H9 (cell line): ENCODE data around the gene TMEM181. TPM values are rescaled to one million over a fixed set of nuclear protein-coding genes. Genes with fewer than 3 reads are reported as not detected.

ENCODE experiments used
- DNase-seq: peaks from one replicate; pipeline ENCODE4 v3.0.0-alpha.2; 2017
- H2AFZ ChIP-seq: one replicate; pipeline ENCODE4 v1.6.1; 2013; ENCODE audit warnings: mild to moderate bottlenecking, low read length, control low read depth, moderate library complexity
- H2AK5ac ChIP-seq: 2 replicates; pipeline ENCODE4 v1.6.1; 2013; ENCODE audit warnings: low read length, control low read depth, mixed read lengths; ENCODE audit not compliant: insufficient read length
- H2BK120ac ChIP-seq: one replicate; pipeline ENCODE4 v1.6.1; 2013; ENCODE audit warnings: low read depth, mild to moderate bottlenecking, low read length, control low read depth, inconsistent platforms; ENCODE audit not compliant: poor library complexity, severe bottlenecking
- H2BK12ac ChIP-seq: 2 replicates; pipeline ENCODE4 v1.6.1; 2013; ENCODE audit warnings: low read length, control low read depth, mixed read lengths, low read depth; ENCODE audit not compliant: insufficient read length
- H2BK15ac ChIP-seq: 2 replicates; pipeline ENCODE4 v1.6.1; 2013; ENCODE audit warnings: low read depth, low read length, control low read depth
- H2BK20ac ChIP-seq: one replicate; pipeline ENCODE4 v1.6.1; 2013; ENCODE audit warnings: low read depth, mild to moderate bottlenecking, low read length, control low read depth, inconsistent platforms; ENCODE audit not compliant: poor library complexity, severe bottlenecking
- H2BK5ac ChIP-seq: 2 replicates; pipeline ENCODE4 v1.6.1; 2013; ENCODE audit warnings: low read length, control low read depth, mixed read lengths; ENCODE audit not compliant: insufficient read length
- H3K14ac ChIP-seq: 2 replicates; pipeline ENCODE4 v1.6.1; 2013; ENCODE audit warnings: low read length, control low read depth; ENCODE audit not compliant: insufficient read depth
- H3K18ac ChIP-seq: 2 replicates; pipeline ENCODE4 v1.6.1; 2013; ENCODE audit warnings: low read depth, mild to moderate bottlenecking, mixed read lengths, low read length, control low read depth; ENCODE audit not compliant: insufficient read length
- H3K23ac ChIP-seq: 2 replicates; pipeline ENCODE4 v1.6.1; 2013; ENCODE audit warnings: low read length, control low read depth, mixed read lengths, low read depth; ENCODE audit not compliant: insufficient read length
- H3K23me2 ChIP-seq: 2 replicates; pipeline ENCODE4 v1.6.1; 2013; ENCODE audit warnings: low read depth, mild to moderate bottlenecking, mixed read lengths, low read length, control low read depth; ENCODE audit not compliant: insufficient read length, poor library complexity, severe bottlenecking
- H3K27ac ChIP-seq: 2 replicates; pipeline ENCODE4 v1.5.1; 2013; ENCODE audit warnings: low read length, control low read depth, mixed read lengths, low read depth; ENCODE audit not compliant: insufficient read length
- H3K27me3 ChIP-seq: 2 replicates; pipeline ENCODE4 v1.6.1; 2013; ENCODE audit warnings: low read length, control low read depth, inconsistent platforms; ENCODE audit not compliant: insufficient read depth
- H3K4ac ChIP-seq: 2 replicates; pipeline ENCODE4 v1.6.1; 2013; ENCODE audit warnings: low read depth, mild to moderate bottlenecking, control low read depth, inconsistent platforms, low read length, moderate library complexity
- H3K4me1 ChIP-seq: 2 replicates; pipeline ENCODE4 v1.6.1; 2013; ENCODE audit warnings: low read length, control low read depth, inconsistent platforms; ENCODE audit not compliant: insufficient read depth
- H3K4me2 ChIP-seq: 2 replicates; pipeline ENCODE4 v1.6.1; 2013; ENCODE audit warnings: low read length, control low read depth, mixed read lengths; ENCODE audit not compliant: insufficient read length, insufficient read depth
- H3K56ac ChIP-seq: 2 replicates; pipeline ENCODE4 v1.6.1; 2013; ENCODE audit warnings: low read depth, mild to moderate bottlenecking, mixed read lengths, low read length, control low read depth; ENCODE audit not compliant: insufficient read length
- H3K79me1 ChIP-seq: 2 replicates; pipeline ENCODE4 v1.6.1; 2013; ENCODE audit warnings: low read depth, mild to moderate bottlenecking, moderate library complexity, low read length, control low read depth, inconsistent platforms; ENCODE audit not compliant: insufficient read depth, poor library complexity, severe bottlenecking
- H3K79me2 ChIP-seq: 2 replicates; pipeline ENCODE4 v1.6.1; 2013; ENCODE audit warnings: low read length, control low read depth, inconsistent platforms; ENCODE audit not compliant: insufficient read depth
- H3K9ac ChIP-seq: 2 replicates; pipeline ENCODE4 v1.6.1; 2013; ENCODE audit warnings: low read length, control low read depth, mixed read lengths; ENCODE audit not compliant: insufficient read length; ENCODE audit errors: extremely low read depth
- H3K9me3 ChIP-seq: one replicate; pipeline ENCODE4 v1.6.1; 2013; ENCODE audit warnings: low read depth, low read length, inconsistent platforms; ENCODE audit not compliant: control insufficient read depth
- H3T11ph ChIP-seq: one replicate; pipeline ENCODE4 v1.6.1; 2013; ENCODE audit warnings: mild to moderate bottlenecking, low read length, control low read depth, inconsistent platforms
- H4K20me1 ChIP-seq: one replicate; pipeline ENCODE4 v1.6.1; 2013; ENCODE audit not compliant: control insufficient read depth, insufficient read length, insufficient read depth
- H4K5ac ChIP-seq: 2 replicates; pipeline ENCODE4 v1.6.1; 2013; ENCODE audit warnings: low read depth, mild to moderate bottlenecking, mixed read lengths, low read length, control low read depth; ENCODE audit not compliant: insufficient read length
- H4K8ac ChIP-seq: replicated peaks from 2 replicates; pipeline ENCODE4 v1.6.1; 2013; ENCODE audit warnings: low read length, control low read depth, mixed read lengths, low read depth; ENCODE audit not compliant: insufficient read length
- H4K91ac ChIP-seq: 2 replicates; pipeline ENCODE4 v1.6.1; 2013; ENCODE audit warnings: low read depth, mild to moderate bottlenecking, moderate library complexity, mixed read lengths, low read length, control low read depth; ENCODE audit not compliant: insufficient read length
- H3K27ac Mint-ChIP-seq, 3 experiments: 2 replicates in 2 of 3; 3 replicates in 1 of 3; pipeline ENCODE4 v1.8.0; 2020 to 2021; ENCODE audit warnings: mixed read lengths in 3 of 3, mild to moderate bottlenecking in 1 of 3, moderate library complexity in 1 of 3
- H3K27me3 Mint-ChIP-seq: 2 replicates; pipeline ENCODE4 v1.8.0; 2021; ENCODE audit warnings: low read depth, mild to moderate bottlenecking, moderate library complexity, mixed read lengths
- H3K36me3 Mint-ChIP-seq, 3 experiments: 2 replicates in 2 of 3; 3 replicates in 1 of 3; pipeline ENCODE4 v1.8.0; 2020 to 2021; ENCODE audit warnings: low read depth in 3 of 3, mixed read lengths in 3 of 3; ENCODE audit not compliant: insufficient read depth in 1 of 3
- H3K4me1 Mint-ChIP-seq, 2 experiments: 2 replicates each; pipeline ENCODE4 v1.8.0; 2020; ENCODE audit warnings: mixed read lengths in 2 of 2
- H3K4me3 Mint-ChIP-seq, 2 experiments: 2 replicates in 1 of 2; 3 replicates in 1 of 2; pipeline ENCODE4 v1.8.0; 2020 to 2021; ENCODE audit warnings: mild to moderate bottlenecking in 2 of 2, mixed read lengths in 2 of 2, moderate library complexity in 1 of 2
- H3K9me3 Mint-ChIP-seq, 2 experiments: 2 replicates in 1 of 2; 3 replicates in 1 of 2; pipeline ENCODE4 v1.8.0; 2020; ENCODE audit warnings: mild to moderate bottlenecking in 2 of 2, mixed read lengths in 2 of 2, moderate library complexity in 1 of 2
- CTCF ChIP-seq: fragments of 200-600 bp; sonication (generic); conservative IDR thresholded peaks from 3 replicates; pipeline ENCODE4 v1.8.0; 2021; ENCODE audit warnings: antibody characterized with exemption, mild to moderate bottlenecking
- WGBS: extraction: QIAGEN DNeasy Blood & Tissue Kit; methylation state at CpG from one replicate; pipeline ENCODE4 v1.1.7; 2013; ENCODE audit warnings: missing lambda C conversion rate, low lambda C conversion rate, mixed read lengths; ENCODE audit not compliant: insufficient read length; ENCODE audit errors: extremely low coverage; 5-methylcytosine and 5-hydroxymethylcytosine counted together
- total RNA-seq: library from RNA; stranded (reverse); gene quantifications from 2 replicates; pipeline ENCODE4 v1.2.1, GENCODE V29; 2021

Gene TMEM181
- total RNA-seq, 1 experiment from 2014 or later: 24.4 TPM

DNA sequence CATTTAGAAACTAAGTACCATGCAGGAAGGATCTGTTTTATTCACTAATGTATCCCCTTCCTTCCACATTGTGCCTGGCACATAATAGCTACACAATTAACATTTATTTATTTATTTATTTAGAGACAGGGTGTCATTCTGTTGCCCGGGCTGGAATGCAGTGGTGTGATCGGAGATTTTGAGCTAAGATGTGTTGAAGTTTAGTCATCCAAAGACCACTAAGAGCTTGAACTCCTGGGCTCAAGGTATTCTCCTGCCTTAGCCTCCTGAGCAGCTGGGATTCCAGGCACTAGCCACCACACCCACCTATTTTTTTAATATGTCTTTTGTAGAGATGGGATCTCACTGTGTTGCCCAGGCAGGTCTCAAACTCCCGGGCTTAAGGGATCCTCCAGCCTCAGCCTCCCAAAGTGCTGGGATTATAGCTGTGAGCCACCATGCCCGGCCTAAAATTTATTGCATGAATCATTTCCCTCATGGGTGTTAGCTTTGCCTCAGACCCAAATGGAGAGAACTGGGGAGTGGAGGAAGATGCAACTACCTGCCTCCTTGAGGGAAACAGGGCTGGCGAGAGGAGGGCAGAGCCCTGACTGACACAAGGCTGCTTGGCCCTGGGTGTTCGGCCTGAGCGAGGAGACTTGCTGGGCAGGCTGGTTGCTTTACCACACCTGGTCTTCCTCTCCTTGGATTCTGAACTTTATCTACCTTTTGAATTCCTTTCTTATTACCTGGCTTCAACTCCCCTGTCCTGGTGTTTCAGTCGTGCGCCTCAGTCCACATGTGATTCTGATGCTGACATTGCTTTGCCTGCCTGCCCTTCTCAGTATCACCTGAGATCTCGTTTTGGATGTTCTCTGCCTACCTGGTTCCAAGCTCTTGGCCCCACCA, 86.4 kb downstream of the TMEM181 start:
- Mint-ChIP-seq H3K9me3 (no peaks in the 10 kb centered on the region), H3K27ac (no peak overlapping the region)
- no peaks in the 10 kb centered on the region for H3K4me1 ChIP-seq

More for the DNA sequence above, 86.4 kb downstream of the TMEM181 start:
- H3K56ac ChIP-seq: no peak overlapping the region
- no peak overlapping the region for H3K9ac ChIP-seq
- H2BK120ac ChIP-seq: no peak overlapping the region
- no CpG with 5 or more reads among the region's 10 CpGs for WGBS
- no peak overlapping the region for H4K5ac ChIP-seq
- no peaks in the 10 kb centered on the region; the same call in 1 of the 2 replicates for H3K79me2 ChIP-seq
- H3K4me1 Mint-ChIP-seq: peaks cover 16 to 27% of the 10 kb centered on the region in 2 experiments
- H2BK5ac ChIP-seq: no peak overlapping the region
- no peaks in the 10 kb centered on the region for H3K9me3 ChIP-seq
- DNase-seq: no peak
- H2BK12ac ChIP-seq: no peak overlapping the region
- peak overlapping the region; percentile 93 to 98; a peak in 3 of 5 replicates for H3K4me3 Mint-ChIP-seq
- H3K27me3 Mint-ChIP-seq: peaks cover 20% of the 10 kb centered on the region
- no peak overlapping the region for H2AK5ac ChIP-seq
- H3K36me3 Mint-ChIP-seq: peaks cover 3 to 13% (median 4%) of the 10 kb centered on the region in 3 experiments; a peak in 5 of 7 replicates
- H4K8ac ChIP-seq: no peak overlapping the region
- H3K4ac ChIP-seq: no peak overlapping the region
- no peak overlapping the region for H3T11ph ChIP-seq
- H3K27ac ChIP-seq: no peak overlapping the region
- no peak overlapping the region for H3K14ac ChIP-seq
- H2AFZ ChIP-seq: no peak overlapping the region
- H4K20me1 ChIP-seq: no peaks in the 10 kb centered on the region
- no peaks in the 10 kb centered on the region for H3K79me1 ChIP-seq
- no peak overlapping the region for H3K4me2 ChIP-seq
- no peak overlapping the region for H3K23ac ChIP-seq
- H2BK20ac ChIP-seq: no peak overlapping the region
- H3K18ac ChIP-seq: no peak overlapping the region
- H3K23me2 ChIP-seq: peaks cover 4% of the 10 kb centered on the region
- peaks cover 5% of the 10 kb centered on the region; the same call in 1 of the 2 replicates for H3K27me3 ChIP-seq
- no peak for TF ChIP-seq CTCF
- H2BK15ac ChIP-seq: no peak overlapping the region
- no peak overlapping the region for H4K91ac ChIP-seq
